CD4-positive, alpha-beta T cell treated with Interleukin-1 beta for 1 hour (primary cell): ENCODE data around the gene STARD8.
"Not testable (repeated sequence)": the region's sequence is repeated elsewhere in the genome, so short reads cannot be mapped to it uniquely, and the experiment has no call there.

Source experiments
- DNase-seq, 2 donors: peaks; one replicate each; pipeline ENCODE4 v3.0.0-alpha.2; 2020 to 2022

Gene STARD8

GRCh38 chrX:68718443-68718820 is 71.0 kb downstream of the STARD8 start:
- no peak for DNase-seq

DNA sequence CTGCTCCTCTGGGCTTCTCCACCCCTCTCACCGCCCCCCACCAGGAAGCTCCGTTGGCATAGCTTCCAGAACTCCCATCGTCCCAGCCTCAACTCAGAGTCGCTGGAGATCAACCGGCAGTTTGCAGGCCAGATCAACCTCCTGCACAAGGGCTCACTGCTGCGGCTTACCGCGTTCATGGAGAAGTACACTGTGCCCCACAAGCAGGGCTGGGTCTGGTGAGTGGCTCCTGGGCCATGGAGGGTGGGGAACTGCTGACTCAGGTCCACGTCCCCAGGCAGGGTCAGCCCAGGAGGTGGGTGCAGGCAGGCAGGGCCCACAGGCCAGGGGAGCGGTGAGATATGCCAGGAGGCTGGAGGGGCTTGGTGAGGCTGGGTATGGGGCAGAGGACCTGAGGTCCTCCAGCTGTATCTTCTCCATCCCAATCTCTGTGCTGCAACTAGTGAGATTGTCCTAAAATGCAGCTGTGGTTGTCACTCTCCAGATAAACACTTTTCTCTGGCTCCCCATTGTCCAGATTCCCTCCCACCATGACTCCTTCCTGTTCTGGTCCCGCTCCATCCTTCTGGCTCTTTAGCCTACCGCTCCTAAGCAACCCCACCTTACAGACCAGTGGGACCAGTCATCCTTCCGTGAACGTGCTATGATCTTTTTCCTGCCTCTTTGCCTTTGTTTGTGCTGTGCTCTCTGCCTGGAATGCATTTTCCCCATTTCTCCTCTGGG is 71.9 kb downstream of the STARD8 start:
- no peak for DNase-seq

- no peak for DNase-seq
These were observed 72.6 kb downstream of the STARD8 start for GRCh38 chrX:68719904-68720614.

- DNase-seq, result no peak
These were observed 73.4 kb downstream of the STARD8 start for GRCh38 chrX:68720851-68721250.

DNA sequence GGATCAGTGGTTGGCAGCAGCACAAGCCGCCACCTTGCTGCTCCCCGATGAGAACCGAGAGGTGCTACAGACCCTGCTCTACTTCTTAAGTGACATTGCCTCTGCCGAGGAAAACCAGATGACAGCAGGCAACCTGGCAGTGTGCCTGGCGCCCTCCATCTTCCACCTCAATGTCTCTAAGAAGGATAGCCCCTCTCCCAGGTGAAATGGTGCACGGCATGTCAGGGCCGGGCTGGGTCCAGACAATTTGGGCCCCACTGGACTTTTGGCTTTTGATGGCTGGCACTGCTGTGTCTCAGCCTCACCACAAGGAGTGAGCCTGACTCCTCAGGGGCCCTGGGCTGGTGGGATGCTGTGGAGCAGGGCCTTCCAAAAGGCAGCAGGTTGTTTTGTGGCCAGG is 74.1 kb downstream of the STARD8 start:
- no peak for DNase-seq

- DNase-seq, result no peak
These were observed 74.8 kb downstream of the STARD8 start for GRCh38 chrX:68721991-68722860.

GRCh38 chrX:68723491-68724155 is 76.2 kb downstream of the STARD8 start:
- no peak for DNase-seq

GRCh38 chrX:68724531-68725020 is 77.1 kb downstream of the STARD8 start:
- DNase-seq, result no peak

DNA sequence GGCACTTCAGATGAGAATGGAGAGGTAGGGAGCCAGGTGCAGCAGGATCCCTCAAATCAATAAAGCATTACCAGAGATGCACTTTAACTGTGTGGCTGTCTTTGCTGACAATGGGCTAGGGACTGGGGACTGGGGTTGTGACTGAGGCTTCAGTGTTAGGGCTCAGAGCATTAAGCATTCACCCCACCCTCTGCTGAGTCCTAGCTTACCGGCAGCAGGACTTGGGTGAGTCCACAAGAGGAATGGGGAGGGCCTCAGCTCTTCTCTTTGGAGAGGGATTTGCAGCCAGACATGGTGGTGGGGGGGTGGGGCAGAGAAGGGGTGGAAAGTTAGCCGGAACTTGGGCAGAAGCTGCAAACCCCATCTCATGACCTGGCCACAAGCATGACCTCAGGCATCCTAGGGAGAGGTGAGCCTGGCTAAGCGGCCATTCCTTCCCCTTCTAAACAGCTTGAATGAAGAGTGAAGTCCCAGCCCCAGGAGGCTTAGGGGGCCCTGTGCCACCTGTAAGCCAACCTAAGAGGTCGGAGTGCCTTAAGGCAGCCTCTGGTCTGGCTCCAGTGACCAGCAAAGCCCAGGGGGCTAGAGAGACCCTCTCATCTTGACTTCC is 78.4 kb downstream of the STARD8 start:
- DNase-seq, result no peak

DNA sequence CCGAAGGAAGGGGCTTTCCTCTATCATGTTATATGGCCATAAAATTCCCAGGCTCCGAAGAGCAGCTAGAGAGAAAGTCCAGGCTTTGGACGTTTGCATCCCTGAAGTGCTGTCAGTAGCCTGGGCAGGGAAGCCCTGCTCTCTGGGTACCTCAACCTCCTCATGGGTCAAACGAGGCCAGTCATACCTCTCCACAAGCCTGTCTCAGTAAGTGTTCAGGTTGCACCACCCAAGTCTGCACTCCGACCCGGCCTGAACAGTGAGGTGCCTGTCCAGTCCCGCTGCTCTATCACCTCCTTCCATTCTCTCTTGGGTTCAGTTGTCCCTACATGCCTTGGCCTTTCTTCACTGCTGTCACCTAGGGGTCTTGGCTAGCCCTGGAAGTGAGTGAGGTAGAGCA is 78.9 kb downstream of the STARD8 start:
- no peak for DNase-seq

- no peak for DNase-seq
These were observed 80.2 kb downstream of the STARD8 start for GRCh38 chrX:68727696-68728095.

- DNase-seq, result no peak
These were observed 80.7 kb downstream of the STARD8 start for GRCh38 chrX:68728186-68728585.

DNA sequence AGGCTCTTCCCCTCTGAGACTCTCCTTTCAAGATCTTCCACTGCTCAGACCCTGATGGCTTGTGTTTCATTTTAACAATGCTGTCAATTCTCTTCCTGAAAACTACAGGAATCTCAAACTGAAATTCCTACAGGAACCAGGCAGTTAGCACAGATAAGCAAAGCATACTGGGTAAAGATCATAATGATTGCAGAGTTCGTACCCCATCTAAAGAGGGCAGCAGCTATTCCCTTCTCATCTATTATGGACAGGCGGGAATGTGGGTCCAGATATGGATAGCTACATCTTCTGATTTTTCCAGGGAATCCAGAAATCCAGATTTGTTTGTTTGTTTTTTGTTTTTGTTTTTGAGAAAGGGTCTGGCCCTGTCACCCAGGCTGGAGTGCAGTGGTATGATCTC is 83.8 kb downstream of the STARD8 start:
- DNase-seq, result no peak

DNA sequence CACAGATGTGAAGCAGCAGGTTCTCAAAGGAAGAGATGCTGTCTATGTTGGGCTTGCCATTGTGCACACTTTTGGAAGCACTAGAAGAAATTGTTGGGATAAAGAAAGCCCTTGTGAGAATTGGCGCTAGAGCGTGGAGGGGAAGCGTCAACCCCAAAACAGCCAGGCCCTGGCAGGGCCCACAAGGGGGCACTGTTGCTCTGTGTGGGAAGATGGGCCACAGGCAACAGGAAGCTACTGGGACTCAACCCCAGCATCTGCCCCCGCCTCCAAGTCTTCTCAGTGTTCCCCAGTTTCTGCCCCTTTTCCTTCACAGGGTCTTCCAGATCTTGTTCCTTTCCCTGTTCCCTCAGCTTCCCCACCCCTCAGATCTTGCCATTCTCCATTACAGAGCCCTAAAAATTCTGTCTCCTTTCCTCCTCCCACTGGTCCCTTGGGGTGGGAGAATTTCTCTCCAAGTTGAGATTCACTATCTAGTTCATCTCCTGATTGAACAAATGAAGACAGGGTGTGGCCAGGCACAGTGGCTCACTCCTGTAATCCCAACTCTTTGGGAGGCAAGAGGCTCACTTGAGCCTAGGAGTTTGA is 85.5 kb downstream of the STARD8 start:
- DNase-seq, result peak; percentile 54 to 55

GRCh38 chrX:68735266-68735665 is 87.8 kb downstream of the STARD8 start:
- no peak for DNase-seq

DNA sequence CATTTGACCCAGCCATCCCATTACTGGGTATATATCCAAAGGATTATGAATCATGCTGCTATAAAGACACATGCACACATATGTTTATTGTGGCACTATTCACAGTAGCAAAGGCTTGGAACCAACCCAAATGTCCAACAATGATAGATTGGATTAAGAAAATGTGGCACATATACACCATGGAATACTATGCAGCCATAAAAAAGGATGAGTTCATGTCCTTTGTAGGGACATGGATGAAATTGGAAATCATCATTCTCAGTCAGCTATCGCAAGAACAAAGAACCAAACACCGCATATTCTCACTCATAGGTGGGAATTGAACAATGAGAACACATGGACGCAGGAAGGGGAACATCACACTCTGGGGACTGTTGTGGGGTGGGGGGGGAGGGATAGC is 94.4 kb downstream of the STARD8 start:
- not testable (repeated sequence) for DNase-seq

DNA sequence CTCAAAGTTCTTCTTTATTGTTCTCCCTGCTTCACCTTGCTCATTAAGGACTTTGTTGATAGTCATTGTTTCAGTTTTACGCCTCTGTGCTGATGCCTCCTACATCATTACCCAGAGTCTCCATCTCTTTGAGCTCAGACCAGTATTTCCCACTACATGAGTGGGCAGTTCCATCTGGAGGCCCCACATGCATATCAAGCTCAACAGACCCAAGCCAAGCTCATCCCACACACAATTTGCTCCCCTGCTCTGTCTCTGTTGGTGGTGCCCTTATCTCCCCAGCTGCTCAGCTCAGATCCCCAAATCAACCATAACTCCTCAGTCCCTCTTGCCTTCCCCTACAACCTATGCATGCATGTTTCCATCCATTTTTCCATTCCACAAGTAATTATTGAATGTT is 96.3 kb downstream of the STARD8 start:
- DNase-seq, result no peak

- DNase-seq, result no peak
These were observed 99.5 kb downstream of the STARD8 start for GRCh38 chrX:68746988-68747387.

- no peak for DNase-seq
These were observed 100.6 kb downstream of the STARD8 start for GRCh38 chrX:68748030-68748429.

GRCh38 chrX:68749426-68749825 is 102.0 kb downstream of the STARD8 start:
- no peak for DNase-seq

- DNase-seq, result no peak
These were observed 102.8 kb downstream of the STARD8 start for GRCh38 chrX:68750316-68750715.

DNA sequence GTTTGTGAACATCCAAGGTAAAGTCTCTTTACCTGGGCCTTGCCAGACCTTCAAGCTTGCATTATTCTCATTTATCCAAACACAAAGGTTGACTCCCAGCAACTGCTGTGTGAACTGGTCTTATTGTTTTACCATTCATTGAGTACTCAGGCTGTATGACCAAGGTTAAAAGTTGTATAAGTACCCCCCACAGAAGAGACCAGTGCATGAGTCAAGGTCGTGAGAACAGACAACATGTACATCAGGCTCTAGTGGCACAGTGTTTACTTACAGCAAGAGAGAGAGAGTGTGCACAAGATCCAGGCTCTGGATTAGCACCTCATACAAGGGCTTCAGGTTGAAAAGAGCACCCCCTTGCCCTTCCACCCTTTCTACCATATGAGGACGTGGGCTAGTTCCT is 103.9 kb downstream of the STARD8 start:
- no peak for DNase-seq
